Bladder microvascular endothelial cell (primary cell): ENCODE results near the gene CMBL. TPM values are rescaled to one million over a fixed set of nuclear protein-coding genes. Genes with fewer than 3 reads are reported as not detected.

Experiments used
- total RNA-seq: library from RNA; depleted of rRNA; stranded (reverse); fragments of >200 nt; gene quantifications from 2 replicates; pipeline ENCODE4 v1.2.3, GENCODE V29; 2014

Gene CMBL
- 1.6 and 7.6 TPM in 2 replicates for total RNA-seq

GRCh38 chr5:10307206-10308148 lies at the start of gene CMBL:
Gene CMBL, minus strand, starts transcription at chr5:10307902. Its CDS starts 17,140 bp downstream, at chr5:10290762.

GRCh38 chr5:10353241-10354047 lies 45.7 kb upstream of the CMBL start, which contains the start of gene MARCHF6:
Gene MARCHF6, plus strand, starts transcription at chr5:10353695. Its CDS starts 204 bp downstream, at chr5:10353899.

GRCh38 chr5:10249948-10250805 lies 57.5 kb downstream of the CMBL start, which contains the start of gene CCT5:
Gene CCT5, plus strand, starts transcription at chr5:10250280. Its CDS starts 61 bp downstream, at chr5:10250341.

Other genes starting within 250 kb of the CMBL start
- 14.2 and 32.0 TPM in 2 replicates for gene ATPSCKMT, start 58.0 kb downstream of the CMBL start, total RNA-seq
- gene CCT5, start 57.6 kb downstream of the CMBL start, total RNA-seq = 526 and 737 TPM in 2 replicates
- 31.4 and 160 TPM in 2 replicates for gene MARCHF6, start 45.8 kb upstream of the CMBL start, total RNA-seq
- gene ROPN1L, start 134.0 kb upstream of the CMBL start, total RNA-seq = 0.25 and 1.6 TPM in 2 replicates